NT2/D1 (cell line): ENCODE results near the gene TSPAN14.

Experiments
- SUZ12 ChIP-seq: IDR thresholded peaks from 2 replicates; pipeline ENCODE4 v1.6.1; 2011; ENCODE audit not compliant: insufficient read length, insufficient read depth; ENCODE audit errors: extremely low read depth
- YY1 ChIP-seq: IDR thresholded peaks from 2 replicates; pipeline ENCODE4 v1.6.1; 2011; ENCODE audit not compliant: insufficient read length, insufficient read depth
- ZNF274 ChIP-seq: IDR thresholded peaks from 2 replicates; pipeline ENCODE4 v1.6.1; 2011; ENCODE audit warnings: mild to moderate bottlenecking, low read depth, low read length

DNA sequence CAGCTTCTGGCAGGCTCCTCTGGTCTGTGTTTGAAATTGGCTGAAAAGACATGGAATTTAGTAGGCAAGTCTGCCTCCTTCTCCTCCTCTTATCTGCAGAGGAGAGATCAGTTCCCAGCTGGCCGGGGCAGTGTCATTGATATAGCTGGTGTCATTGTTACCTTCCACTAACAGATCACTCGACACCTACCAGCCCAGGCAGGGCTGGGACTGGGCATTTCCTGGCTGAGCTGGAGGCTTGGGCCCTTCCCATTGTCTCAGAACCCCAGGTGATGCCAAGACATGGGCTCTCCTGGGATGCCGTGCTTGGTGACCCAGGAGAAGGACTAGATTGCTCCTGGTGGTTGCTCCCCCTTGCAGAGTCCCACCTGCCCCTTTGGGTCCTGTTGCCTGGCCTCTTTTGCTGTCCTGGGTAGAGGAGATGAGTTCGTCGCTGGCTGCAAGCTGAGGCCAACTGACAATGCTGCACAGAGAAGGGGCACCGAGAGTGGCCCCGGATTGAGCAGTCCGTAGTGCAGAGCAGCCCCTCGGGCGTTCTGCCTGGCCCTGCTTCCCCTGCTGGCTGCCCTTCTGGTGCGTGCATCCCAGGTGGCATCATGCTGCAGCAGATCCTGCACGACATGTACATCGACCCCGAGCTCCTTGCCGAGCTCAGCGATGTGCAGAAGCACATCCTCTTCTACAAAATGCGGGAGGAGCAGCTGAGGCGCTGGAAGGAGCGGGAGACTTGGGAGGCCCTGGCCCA is 83.8 kb downstream of the TSPAN14 start, which contains the start of gene SH2D4B:
- TF ChIP-seq SUZ12 (no peak), ZNF274 (no peak), YY1 (no peak)
